ENCODE measurements around the gene GPC1.

DNA sequence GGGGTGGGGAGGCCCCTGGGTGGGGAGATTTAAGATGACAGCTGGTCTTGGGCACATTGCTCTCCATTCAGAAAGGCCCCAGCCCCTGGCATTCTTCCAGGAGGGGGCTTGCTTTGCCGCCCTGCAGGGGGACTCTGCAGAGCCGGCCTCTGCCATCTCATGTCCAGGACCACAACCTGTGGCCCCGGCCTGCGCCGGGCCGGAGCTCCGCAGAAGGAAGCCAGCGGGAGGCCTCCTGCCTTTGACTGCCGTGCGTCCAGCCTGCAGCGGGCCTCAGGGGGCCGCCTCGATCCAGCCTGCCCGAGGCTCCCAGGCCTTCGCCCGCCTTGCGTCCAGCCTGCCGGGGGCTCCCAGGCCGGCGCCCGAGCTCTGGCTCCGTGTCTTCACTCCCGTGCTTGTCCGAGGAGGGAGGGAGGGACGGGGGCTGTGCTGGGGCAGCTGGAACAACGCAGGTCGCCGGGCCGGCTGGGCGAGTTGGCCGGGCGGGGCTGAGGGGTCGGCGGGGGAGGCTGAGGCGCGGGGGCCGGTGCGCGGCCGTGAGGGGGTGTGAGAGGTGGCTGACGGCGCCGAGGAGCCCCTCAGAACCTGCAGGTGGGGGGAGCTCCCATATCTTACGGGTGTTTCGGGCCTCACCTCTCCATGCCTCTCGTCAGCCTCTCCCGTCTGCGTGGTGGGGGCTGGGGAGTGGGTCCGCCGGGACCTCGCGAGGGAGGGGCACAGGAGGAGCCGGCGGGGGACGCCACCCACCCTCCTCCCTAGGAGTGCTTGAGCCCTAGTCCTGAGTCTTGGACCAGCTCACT, 20.4 kb downstream of the GPC1 start:
- TF ChIP-seq TAF1 (IDR thresholded peaks at IDR 0.05; ENCODE audit: low read depth, low read length): no peak
- TF ChIP-seq POLR2A (IDR thresholded peaks at IDR 0.05; ENCODE audit: low read depth, low read length): no peak
- no peak for TF ChIP-seq POLR2AphosphoS5 (IDR thresholded peaks at IDR 0.05; ENCODE audit: low read depth, low read length)
- TF ChIP-seq POU2F2 (IDR thresholded peaks at IDR 0.05; ENCODE audit: low read depth, low read length): no peak
- TF ChIP-seq SPI1 (IDR thresholded peaks at IDR 0.05; ENCODE audit: low read depth, low read length): no peak
- no peak for TF ChIP-seq PAX5 (IDR thresholded peaks at IDR 0.05; ENCODE audit: insufficient read depth, low read length, severe bottlenecking)

Data from GM12891 (cell line).